Kasumi-1 (cell line): ENCODE measurements around the gene CYP4V2.
A peak's percentile ranks its signal among the peaks of the same experiment; 100 is the strongest.

Experiments
- DNase-seq, 2 experiments: peaks; one replicate each; lab custom pipeline; 2025; lab: John Stamatoyannopoulos, UW

Gene CYP4V2

DNA sequence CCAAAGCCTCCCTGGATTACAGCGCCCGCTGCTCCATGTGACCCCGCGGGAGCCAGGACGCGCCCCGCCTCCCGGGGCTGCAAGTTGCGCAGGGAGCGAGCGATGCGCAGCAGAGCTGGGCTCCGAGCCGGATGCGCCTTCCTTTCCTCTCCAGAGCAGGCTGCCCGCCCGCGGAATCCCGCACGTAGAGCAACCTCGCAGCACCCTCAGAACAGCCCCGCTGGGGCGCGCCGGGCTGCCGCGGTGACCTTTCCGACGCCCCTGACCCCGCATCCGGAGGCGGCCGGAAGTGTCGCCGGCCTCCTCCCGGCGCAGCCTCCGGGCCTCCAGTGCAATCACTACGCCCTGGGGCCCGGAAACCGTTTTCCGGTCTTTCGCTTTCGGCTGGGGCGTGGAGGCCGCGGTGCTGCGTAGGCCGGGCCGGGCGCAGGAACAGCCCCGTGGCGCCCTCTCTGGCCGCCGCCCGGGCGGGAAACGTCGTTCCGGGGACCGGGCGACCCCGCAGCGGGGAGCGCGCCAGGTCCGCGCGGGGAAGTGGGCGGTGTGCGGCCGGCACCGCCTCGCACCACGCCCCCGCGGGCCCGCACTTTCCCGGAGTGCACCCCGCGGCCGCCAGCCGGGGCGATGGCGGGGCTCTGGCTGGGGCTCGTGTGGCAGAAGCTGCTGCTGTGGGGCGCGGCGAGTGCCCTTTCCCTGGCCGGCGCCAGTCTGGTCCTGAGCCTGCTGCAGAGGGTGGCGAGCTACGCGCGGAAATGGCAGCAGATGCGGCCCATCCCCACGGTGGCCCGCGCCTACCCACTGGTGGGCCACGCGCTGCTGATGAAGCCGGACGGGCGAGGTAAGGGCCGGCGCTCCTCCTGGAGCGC, at the start of gene CYP4V2:
TSS of gene CYP4V2 (plus strand) at position 368 of the 866 bp plus-strand sequence. CDS start at position 625, 257 bp downstream.
- DNase-seq: peak; percentile 74 to 77

- DNase-seq: no peak
Measured at GRCh38 chr4:186144198-186144945, 47.0 kb upstream of the CYP4V2 start.

- no peak for DNase-seq
Measured at GRCh38 chr4:186144946-186145569, 46.3 kb upstream of the CYP4V2 start.

DNA sequence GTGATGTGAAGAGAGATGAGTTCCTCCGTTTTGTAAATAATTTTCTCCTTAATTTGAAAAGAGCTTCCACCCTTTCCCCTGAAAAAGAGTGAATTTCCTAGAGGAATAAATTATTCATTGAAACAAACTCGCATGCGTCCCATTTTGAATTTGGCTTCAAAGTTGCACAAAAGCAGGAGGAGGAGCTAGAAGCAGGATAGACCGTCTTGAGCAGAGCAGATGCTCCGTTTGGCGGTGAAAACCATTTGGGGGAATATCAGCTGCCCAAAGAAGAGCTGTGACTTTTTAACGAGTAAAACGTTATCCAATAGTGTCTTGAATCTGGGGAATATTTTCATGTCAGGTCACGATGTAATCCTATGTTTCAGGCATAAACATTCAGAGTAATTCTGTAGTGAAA, 44.9 kb upstream of the CYP4V2 start:
- no peak for DNase-seq

DNA sequence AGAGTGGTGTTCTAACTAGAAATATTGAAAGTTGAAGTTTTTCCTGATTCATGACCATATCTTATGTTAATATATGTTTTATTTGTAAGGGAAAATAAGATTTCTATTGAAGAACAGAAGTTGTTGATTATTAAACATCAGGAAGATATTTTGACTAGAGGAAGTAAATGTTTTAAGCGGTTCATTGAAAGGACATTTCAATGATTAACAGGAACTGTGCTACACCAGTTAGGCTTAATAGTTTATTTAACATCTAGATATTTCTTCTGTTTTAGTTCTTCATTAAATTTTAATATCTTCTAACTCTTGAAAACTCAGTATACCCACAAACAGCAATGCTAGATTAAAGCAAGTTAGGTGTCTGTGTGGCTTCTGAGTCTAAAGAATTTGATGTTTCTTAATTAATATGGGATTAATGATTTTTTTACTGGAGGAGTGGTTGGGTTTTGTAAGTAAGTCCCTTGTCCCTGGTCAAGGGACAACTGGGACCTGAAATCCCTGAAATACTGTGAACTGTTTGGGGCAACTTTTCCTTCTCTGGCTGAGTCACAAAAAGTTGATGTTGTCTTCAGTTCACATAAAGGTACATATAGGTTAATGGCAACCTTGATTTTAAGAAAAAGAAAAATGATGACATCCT, 42.9 kb upstream of the CYP4V2 start:
- no peak for DNase-seq

DNA sequence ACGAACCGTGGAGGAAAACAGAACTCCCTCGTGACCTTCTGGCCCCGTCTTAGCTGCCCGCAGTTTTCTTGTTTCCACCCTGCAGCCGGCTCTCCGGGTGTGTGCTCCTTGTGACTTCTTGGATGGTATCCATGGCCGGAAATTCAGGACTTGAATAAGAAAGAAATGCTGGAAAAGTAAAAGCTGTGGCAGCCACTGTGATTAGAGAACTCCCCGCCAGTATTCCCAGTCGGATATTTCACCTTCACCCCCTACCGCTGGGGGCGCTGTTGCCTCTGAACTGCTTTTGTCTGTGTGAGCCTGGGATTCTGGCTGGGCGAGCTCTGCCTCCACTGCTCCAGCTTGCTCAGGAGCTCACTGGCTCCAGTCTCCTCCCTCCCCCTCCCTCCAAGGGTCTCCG, 41.5 kb upstream of the CYP4V2 start:
- peak in 1 of 2 experiments; percentile 13 for DNase-seq

DNA sequence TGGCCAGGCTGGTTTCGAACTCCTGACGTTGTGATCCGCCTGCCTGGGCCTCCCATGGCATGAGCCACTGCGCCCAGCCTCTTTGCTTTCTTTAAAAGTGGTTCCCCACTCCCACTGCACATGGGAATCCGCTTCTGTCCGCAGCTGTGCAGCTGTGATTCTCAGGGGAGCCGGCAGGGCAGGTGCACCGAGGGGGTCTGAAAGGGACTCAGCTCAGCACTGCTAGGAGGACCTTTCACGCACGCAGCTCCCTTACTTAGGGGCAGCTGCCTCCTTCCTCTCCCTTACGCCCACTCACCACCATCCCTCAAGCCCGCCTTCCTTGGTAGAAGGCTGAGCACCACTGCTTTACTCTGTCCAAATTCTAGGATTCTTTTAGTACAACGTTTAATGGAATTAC, 40.4 kb upstream of the CYP4V2 start:
- no peak for DNase-seq

DNA sequence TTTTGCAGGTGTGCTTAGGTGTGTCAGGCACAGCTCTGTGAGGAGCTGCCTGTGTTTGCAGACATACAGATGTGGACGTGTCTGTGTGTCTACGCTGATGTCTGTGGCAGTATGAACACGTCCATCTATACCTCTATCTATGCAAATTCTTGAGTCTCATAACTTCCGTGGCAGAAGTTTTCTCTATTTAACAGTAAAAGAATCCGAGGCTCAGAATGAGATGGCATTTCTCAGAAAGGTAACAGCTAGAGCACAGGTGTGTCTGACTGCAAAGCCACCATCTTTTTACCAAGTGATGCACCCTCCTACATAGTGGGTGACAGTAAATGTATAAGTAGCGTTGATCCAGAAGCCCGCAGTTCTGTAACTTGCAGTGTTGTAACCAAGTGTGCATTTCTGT, 39.9 kb upstream of the CYP4V2 start:
- DNase-seq: no peak

DNA sequence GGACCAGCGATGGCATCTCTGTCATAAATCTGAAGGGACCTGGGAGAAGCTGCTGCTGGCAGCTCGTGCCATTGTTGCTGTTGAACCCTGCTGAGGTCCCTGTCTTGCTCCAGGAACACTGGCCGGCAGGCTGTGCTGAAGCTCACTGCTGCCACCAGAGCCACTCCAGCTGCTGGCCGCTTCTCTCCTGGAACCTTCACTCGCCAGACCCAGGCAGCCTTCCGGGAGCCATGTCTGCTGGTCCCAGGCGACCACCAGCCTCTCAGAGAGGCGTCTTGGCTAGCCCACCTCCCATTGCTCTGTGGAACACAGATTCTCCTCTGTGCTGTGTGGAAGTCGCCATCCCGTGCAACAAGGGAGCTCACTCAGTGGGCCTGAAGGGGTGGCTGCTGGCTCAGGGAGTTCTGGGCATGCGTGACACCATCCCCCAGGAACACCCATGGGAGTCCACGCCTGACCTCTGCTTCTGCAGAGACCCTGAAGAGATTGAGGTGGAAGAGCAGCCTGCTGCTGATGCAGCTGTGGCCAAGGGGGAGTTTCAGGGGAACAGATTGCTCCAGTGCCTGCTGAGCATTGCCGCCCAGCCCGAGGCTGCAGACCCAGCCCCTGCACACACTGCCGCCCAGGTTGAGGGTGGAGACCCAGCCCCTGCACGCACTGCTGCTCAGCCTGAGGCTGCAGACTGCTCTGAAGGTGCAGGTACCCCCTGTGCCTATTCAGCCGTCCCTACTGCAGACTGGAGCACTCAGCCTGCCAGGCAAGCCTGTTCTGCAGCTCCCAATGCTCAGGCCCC, 33.1 kb upstream of the CYP4V2 start:
- DNase-seq: no peak

- DNase-seq: no peak
Measured at GRCh38 chr4:186158966-186159365, 32.4 kb upstream of the CYP4V2 start.

- DNase-seq: no peak
Measured at GRCh38 chr4:186159613-186160012, 31.8 kb upstream of the CYP4V2 start.

DNA sequence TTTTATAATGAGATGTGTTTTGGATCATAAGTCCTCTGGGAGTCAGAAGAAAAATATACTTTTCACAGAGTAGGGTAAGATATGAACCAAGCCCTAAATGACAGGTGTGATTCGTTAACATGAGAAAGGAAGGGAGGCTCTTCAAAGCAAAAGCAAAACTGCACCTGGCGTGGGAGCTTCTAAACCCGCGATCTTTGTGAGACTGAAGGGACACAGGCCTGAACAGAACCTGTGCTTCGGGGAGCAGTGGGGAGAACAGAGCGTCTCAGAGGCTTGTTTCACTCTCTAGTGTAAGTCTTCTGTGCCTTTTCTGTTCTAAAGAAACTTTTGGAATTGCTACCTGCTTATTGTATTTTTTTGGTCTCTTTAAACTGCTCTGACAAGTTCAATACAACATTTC, 30.2 kb upstream of the CYP4V2 start:
- DNase-seq: no peak

- no peak for DNase-seq
Measured at GRCh38 chr4:186166852-186167512, 24.4 kb upstream of the CYP4V2 start.

- no peak for DNase-seq
Measured at GRCh38 chr4:186167605-186168004, 23.8 kb upstream of the CYP4V2 start.

DNA sequence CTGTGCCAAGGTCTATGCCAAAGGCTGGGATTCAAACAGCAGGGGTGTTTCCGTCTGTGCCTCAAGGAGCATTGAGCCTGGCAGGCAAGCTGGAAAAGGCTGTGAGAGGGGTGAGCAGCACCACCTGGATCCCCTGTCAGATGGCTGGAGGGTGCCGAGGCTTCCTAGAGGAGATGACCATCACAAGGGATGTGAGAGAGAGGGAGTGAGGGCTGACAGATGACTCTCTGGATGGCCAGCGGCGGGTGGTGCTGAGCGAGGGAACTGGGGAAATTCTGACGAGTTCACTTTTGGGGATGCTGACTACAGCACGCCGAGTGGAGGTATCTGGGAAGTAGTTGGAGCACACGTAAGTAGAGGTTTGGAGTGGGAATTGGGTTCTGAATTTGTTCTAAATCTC, 22.6 kb upstream of the CYP4V2 start:
- DNase-seq: no peak

- no peak for DNase-seq
Measured at GRCh38 chr4:186169333-186169944, 21.9 kb upstream of the CYP4V2 start.

GRCh38 chr4:186169945-186170802, 21.2 kb upstream of the CYP4V2 start:
- no peak for DNase-seq

DNA sequence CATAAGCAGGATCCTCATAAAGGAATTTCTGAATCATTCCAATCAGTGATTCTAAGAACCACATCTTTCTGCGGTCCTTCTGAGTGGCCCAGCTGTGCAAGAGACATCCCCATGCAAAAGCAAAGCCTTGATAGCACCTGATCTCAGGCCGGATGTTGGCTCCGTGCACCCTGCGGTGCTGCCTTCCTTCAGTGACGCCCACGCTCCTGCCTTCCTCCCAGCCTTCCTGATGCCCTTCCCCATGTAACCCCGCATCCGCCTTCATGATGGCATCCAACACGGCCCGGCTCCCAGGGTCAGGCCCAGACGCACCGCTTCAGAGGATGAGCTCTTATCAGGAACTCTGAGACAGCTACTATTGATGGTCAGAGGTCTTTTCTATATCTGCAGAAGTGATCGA, 20.4 kb upstream of the CYP4V2 start:
- DNase-seq: no peak

DNA sequence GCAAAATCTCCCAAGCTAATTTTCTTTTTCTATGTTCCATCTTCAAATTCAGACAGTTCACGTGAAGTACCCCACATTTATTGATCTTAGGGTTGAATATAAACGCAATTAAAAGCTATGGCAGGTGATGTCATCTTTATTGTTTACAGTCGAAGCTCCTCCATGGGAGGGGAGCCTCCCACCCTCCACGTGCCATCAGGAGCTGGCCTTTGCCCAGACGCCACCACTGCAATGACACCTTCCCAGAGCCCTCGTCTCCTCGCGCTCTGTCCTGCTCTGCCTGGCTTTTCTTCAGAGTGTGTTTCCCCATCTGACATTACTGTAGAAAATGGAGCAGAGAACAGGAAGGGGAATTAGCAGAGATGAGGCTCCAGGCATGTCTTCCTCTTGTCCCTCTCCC, 18.8 kb upstream of the CYP4V2 start:
- no peak for DNase-seq

DNA sequence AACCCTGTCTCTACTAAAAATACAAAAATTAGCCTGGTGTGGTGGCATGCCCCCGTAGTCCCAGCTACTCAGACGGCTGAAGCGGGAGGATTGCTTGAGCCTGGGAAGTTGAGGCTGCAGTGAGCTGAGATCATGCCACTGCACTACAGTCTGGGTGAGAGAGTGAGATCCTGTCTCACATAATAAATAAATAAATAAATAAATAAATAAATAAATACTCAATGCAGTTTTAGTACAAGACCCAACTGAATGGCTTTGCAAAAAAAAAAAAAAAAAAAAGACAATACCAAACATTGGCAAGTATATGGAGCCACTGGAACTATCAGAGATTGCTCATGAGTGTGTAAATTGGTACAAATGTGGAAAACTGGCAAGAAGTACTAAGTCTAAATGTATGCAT, 3.3 kb upstream of the CYP4V2 start:
- DNase-seq: no peak
